ENCODE data around the gene ADORA2B.

DNA sequence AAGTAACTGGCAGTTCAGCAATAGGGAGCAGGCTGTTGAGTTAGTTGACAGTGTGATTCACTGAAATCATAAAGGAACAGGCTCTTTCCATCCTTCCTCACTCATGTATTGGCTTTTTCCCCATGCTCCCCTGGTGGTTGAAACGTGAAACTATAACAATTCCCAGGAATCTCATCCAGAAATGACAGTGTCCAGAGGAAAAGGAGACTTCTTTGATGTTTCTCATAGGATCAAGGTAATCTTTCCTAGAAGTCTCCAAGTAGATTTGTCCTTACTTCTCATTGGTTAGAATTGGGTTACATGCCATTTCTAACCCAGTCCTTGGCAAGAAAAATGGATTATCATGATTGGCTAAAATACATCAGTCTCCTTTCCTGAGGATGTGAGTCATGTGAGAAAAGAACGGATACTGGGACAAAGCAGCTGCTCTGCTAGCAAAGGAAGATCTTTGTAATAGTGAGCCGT lies 69.0 kb downstream of the ADORA2B start:
- TF ChIP-seq POLR2AphosphoS5 (IDR thresholded peaks at IDR 0.05) (no peak), CTCF (IDR thresholded peaks at IDR 0.05) (peak; percentile 42 to 60 (median 46)), POLR2A (IDR thresholded peaks at IDR 0.05) (no peak)
